WTC11 (cell line): ENCODE measurements around the gene GOLT1B.

Source experiments
- FOXJ3 ChIP-seq: sonication (generic); formaldehyde crosslinking; IDR thresholded peaks from 2 replicates; pipeline ENCODE4 v1.9.0; 2021; ENCODE audit warnings: missing genetic modification reagents, mild to moderate bottlenecking, borderline replicate concordance
- NFYB ChIP-seq: sonication (generic); formaldehyde crosslinking; conservative IDR thresholded peaks from 2 replicates; pipeline ENCODE4 v1.8.0; 2022; ENCODE audit warnings: low read depth, missing genetic modification reagents
- ZNF317 ChIP-seq: sonication (generic); formaldehyde crosslinking; IDR thresholded peaks from 2 replicates; pipeline ENCODE4 v1.8.1; 2023; ENCODE audit warnings: low read depth, mild to moderate bottlenecking, moderate library complexity, missing genetic modification reagents, borderline replicate concordance
- TF ChIP-seq, protein P1 (sequence below): fragments of 200-600 bp; IDR thresholded peaks from 2 replicates; pipeline ENCODE4 v1.8.0; 2022; ENCODE audit warnings: antibody characterized with exemption
- TF ChIP-seq, protein P2 (sequence below): fragments of 250-450 bp; sonication (Bioruptor Pico); IDR thresholded peaks from 2 replicates; pipeline ENCODE4 v1.9.0; 2021; ENCODE audit warnings: mild to moderate bottlenecking

DNA sequence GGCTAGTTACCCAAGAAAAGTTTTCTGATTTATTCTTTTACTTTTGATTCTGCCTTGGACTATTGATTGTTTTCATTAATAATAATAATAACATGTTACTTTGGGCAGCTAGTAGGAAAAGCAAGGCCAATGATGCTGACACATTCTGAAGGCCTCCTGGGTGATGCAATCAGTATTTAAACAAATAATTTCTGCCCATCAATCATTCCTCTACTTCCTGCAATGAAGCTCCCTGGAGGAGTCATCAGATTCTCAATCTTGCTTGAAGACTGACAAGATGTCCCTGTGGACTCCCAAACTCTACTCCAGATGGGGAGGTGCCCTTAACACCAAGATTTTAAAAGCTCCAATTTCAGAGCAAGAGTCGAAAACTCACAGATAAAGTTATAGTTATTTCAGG lies 24.5 kb downstream of the GOLT1B start, which contains the start of gene SPX:
- TF ChIP-seq, protein P1, sequence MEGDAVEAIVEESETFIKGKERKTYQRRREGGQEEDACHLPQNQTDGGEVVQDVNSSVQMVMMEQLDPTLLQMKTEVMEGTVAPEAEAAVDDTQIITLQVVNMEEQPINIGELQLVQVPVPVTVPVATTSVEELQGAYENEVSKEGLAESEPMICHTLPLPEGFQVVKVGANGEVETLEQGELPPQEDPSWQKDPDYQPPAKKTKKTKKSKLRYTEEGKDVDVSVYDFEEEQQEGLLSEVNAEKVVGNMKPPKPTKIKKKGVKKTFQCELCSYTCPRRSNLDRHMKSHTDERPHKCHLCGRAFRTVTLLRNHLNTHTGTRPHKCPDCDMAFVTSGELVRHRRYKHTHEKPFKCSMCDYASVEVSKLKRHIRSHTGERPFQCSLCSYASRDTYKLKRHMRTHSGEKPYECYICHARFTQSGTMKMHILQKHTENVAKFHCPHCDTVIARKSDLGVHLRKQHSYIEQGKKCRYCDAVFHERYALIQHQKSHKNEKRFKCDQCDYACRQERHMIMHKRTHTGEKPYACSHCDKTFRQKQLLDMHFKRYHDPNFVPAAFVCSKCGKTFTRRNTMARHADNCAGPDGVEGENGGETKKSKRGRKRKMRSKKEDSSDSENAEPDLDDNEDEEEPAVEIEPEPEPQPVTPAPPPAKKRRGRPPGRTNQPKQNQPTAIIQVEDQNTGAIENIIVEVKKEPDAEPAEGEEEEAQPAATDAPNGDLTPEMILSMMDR, result no peak
- TF ChIP-seq, protein P2, sequence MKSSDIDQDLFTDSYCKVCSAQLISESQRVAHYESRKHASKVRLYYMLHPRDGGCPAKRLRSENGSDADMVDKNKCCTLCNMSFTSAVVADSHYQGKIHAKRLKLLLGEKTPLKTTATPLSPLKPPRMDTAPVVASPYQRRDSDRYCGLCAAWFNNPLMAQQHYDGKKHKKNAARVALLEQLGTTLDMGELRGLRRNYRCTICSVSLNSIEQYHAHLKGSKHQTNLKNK, result no peak
- TF ChIP-seq ZNF317 (CRISPR knock-in tag) (no peak), NFYB (no peak), FOXJ3 (CRISPR knock-in tag) (no peak)
